ENCODE data around the gene OR4S1. TPM values are rescaled to one million over a fixed set of nuclear protein-coding genes. Genes with fewer than 3 reads are reported as not detected.

Gene OR4S1
- total and polyA plus RNA-seq, 2 of the 13 experiments (the other 11 are each of a cell fraction or from before 2014, with no cell fraction given) = not detected

- DNase-seq (ENCODE audit: low spot score) (no peak), FAIRE-seq (no peak), ATAC-seq (no peak)
- H3K27me3 ChIP-seq (ENCODE audit: control insufficient read depth in 1 of 2, insufficient read depth in 2 of 2, low read length in 2 of 2) = no peaks in the 10 kb centered on the region
- 38% methylated on average over 1 of the region's 1 CpG for WGBS (ENCODE audit: low lambda C conversion rate)
- H3K4me3 ChIP-seq (replicated peaks in 1 of 3; ENCODE audit: insufficient read depth in 1 of 3, low read depth in 2 of 3, low read length in 3 of 3) = no peak overlapping the region
- H3K4me1 ChIP-seq (ENCODE audit: insufficient read depth, low read length) = no peaks in the 10 kb centered on the region
- no peak overlapping the region for H3K4me2 ChIP-seq (ENCODE audit: low read depth, low read length)
- POLR2A ChIA-PET = no interaction called here
- in situ Hi-C loops (cut with HindIII; ENCODE audit: extremely low pct_ligation_motif_present, low pct_unique_long_range_greater_than_20kb) (loop anchor here (25.0 kb wide), 1 partner anchor 90 kb away; the partner anchor contains the start of gene OR4C5), intact Hi-C loops (cut with micrococcal nuclease; ENCODE audit: unreplicated experiment) (no loop called here)
- no peaks in the 10 kb centered on the region for H3K79me2 ChIP-seq (ENCODE audit: insufficient read depth, low read length)
- TF ChIP-seq U2AF2 (IDR thresholded peaks at IDR 0.05; ENCODE audit: low read depth, low read length) (no peak), ISL2 (CRISPR knock-in tag; IDR thresholded peaks at IDR 0.05) (no peak), DMTF1 (CRISPR knock-in tag; IDR thresholded peaks at IDR 0.05) (no peak), ATAD3A (CRISPR knock-in tag; IDR thresholded peaks at IDR 0.05) (no peak), ZNF414 (CRISPR knock-in tag; IDR thresholded peaks at IDR 0.05) (no peak), ZNF720 (CRISPR knock-in tag; IDR thresholded peaks at IDR 0.05) (no peak), ZNF75D (CRISPR knock-in tag; IDR thresholded peaks at IDR 0.05; ENCODE audit: borderline replicate concordance) (no peak), JARID2 (CRISPR knock-in tag; IDR thresholded peaks at IDR 0.05; ENCODE audit: insufficient replicate concordance) (no peak), REPIN1 (CRISPR knock-in tag; IDR thresholded peaks at IDR 0.05; ENCODE audit: borderline replicate concordance, low read depth) (no peak), PRMT3 (CRISPR knock-in tag; IDR thresholded peaks at IDR 0.05; ENCODE audit: borderline replicate concordance, low read depth) (no peak), SCMH1 (CRISPR knock-in tag; IDR thresholded peaks at IDR 0.05; ENCODE audit: borderline replicate concordance) (no peak), TRIM24 (CRISPR knock-in tag; IDR thresholded peaks at IDR 0.05) (no peak)
- H3K36me3 ChIP-seq (replicated peaks in 1 of 2; ENCODE audit: control insufficient read depth in 1 of 2, insufficient read depth in 2 of 2, low read length in 2 of 2) = no peaks in the 10 kb centered on the region
- no peak overlapping the region for H3K27ac ChIP-seq (ENCODE audit: extremely low read length, insufficient read depth, low read length)
- no peak overlapping the region for H3K9ac ChIP-seq (ENCODE audit: insufficient read depth, low read depth, low read length)
- no TSS peak for BruUV-seq (replicated peaks)
- no peak overlapping the region for H2AFZ ChIP-seq (ENCODE audit: low read length)
- no peaks in the 10 kb centered on the region for H4K20me1 ChIP-seq (ENCODE audit: insufficient read depth, low read length)
- CTCF ChIA-PET (ENCODE audit: low intra/inter-chr PET ratio, low total read pairs) = no interaction called here
- no peaks in the 10 kb centered on the region for H3K9me3 ChIP-seq (ENCODE audit: low read length)
Observed at GRCh38 chr11:48272606-48273005, 33.4 kb upstream of the OR4S1 start.
